Gastrocnemius medialis (tissue), 4 donors: ENCODE data around the gene KIRREL3. TPM values are rescaled to one million over a fixed set of nuclear protein-coding genes. Genes with fewer than 3 reads are reported as not detected.

Experiments used
- ATAC-seq, 2 donors: fragments of 150-250 bp; one replicate each; pipeline ENCODE4 v1.9.1; 2016
- DNase-seq, 2 donors: peaks; one replicate each; pipeline ENCODE4 v3.0.0-alpha.2; 2019
- H3K27ac ChIP-seq, 4 donors: fragments of 200-600 bp; sonication (generic); 1 replicate in 1 of 4; 2 replicates in 3 of 4; pipeline ENCODE4 v1.5.1; 2016 to 2018; ENCODE audit warnings: mild to moderate bottlenecking in 2 of 4, moderate library complexity in 1 of 4
- H3K27me3 ChIP-seq, 3 donors: fragments of 200-600 bp; sonication (generic) in 2 of 3; 1 replicate in 1 of 3; 2 replicates in 2 of 3; pipeline versions ENCODE4 v1.5.1 to v1.6.0; 2016 to 2019; ENCODE audit warnings: mild to moderate bottlenecking in 1 of 3, moderate library complexity in 1 of 3
- H3K36me3 ChIP-seq, 2 donors: fragments of 200-600 bp; sonication (generic) in 1 of 2; one replicate each; pipeline ENCODE4 v1.5.1; 2017 to 2018
- H3K4me1 ChIP-seq, 2 donors: fragments of 200-600 bp; sonication (generic) in 1 of 2; one replicate each; pipeline ENCODE4 v1.5.1; 2016 to 2017; ENCODE audit warnings: mild to moderate bottlenecking in 2 of 2
- H3K4me3 ChIP-seq, 4 donors: fragments of 200-600 bp; sonication (generic) in 3 of 4; 1 replicate in 1 of 4; 2 replicates in 3 of 4; pipeline ENCODE4 v1.5.1; 2016 to 2019; ENCODE audit warnings: mild to moderate bottlenecking in 2 of 4
- H3K9me3 ChIP-seq, 3 donors: fragments of 200-600 bp; sonication (generic) in 2 of 3; 1 replicate in 1 of 3; 2 replicates in 2 of 3; pipeline ENCODE4 v1.5.1; 2016 to 2019
- CTCF ChIP-seq, 5 experiments: fragments of 450-650 bp in 3 of 5; fragments of 200-600 bp in 2 of 5; sonication (generic) in 2 of 5; IDR thresholded peaks in 4 of 5; conservative IDR thresholded peaks in 1 of 5; 1 replicate in 4 of 5; 2 replicates in 1 of 5; pipeline ENCODE4 v1.5.1; 2016 to 2019; ENCODE audit warnings: antibody characterized with exemption in 5 of 5, mild to moderate bottlenecking in 3 of 5, moderate library complexity in 3 of 5
- POLR2A ChIP-seq, 2 donors: fragments of 450-650 bp; IDR thresholded peaks; one replicate each; pipeline ENCODE4 v1.6.1; 2017; ENCODE audit warnings: antibody characterized with exemption in 2 of 2, mild to moderate bottlenecking in 2 of 2, moderate library complexity in 2 of 2
- in situ Hi-C, 4 donors: fragments of 200-750 bp; cut with MboI; loops; one replicate each; pipeline versions ENCODE4 v1.15.0 to v1.8.0; 2017; ENCODE audit warnings: low sequenced_read_pairs in 4 of 4
- intact Hi-C: fragments of 100-400 bp; cut with DNase I; formaldehyde crosslinking; loops from one replicate; pipeline ENCODE4 v1.15.1; 2023; ENCODE audit warnings: low total_unique reads
- total RNA-seq, 4 donors: library from RNA; depleted of rRNA; stranded (reverse); fragments of >200 nt; gene quantifications; one replicate each; pipeline versions ENCODE4 v1.1.0 to v1.2.3, GENCODE V29; 2016

Gene KIRREL3
- total RNA-seq, 4 donors from 2014 or later = 0.10 TPM; not detected in 3

GRCh38 chr11:126421271-126421671 lies 579.3 kb downstream of the KIRREL3 start:
- TF ChIP-seq CTCF (IDR thresholded peaks at IDR 0.05 in 4 of 5, conservative IDR thresholded peaks at IDR 0.05 in 1 of 5) (no peak), POLR2A (IDR thresholded peaks at IDR 0.05) (no peak)
- ATAC-seq (no peak), DNase-seq (no peak)
- H3K4me1 ChIP-seq = peaks cover 5 to 14% of the 10 kb centered on the region in 2 donors
- H3K4me3 ChIP-seq = no peak overlapping the region
- intact Hi-C loops = no loop called here
- H3K36me3 ChIP-seq = no peaks in the 10 kb centered on the region
- H3K9me3 ChIP-seq = no peaks in the 10 kb centered on the region
- H3K27ac ChIP-seq = no peak overlapping the region
- no peaks in the 10 kb centered on the region for H3K27me3 ChIP-seq
- in situ Hi-C loops = no loop called here

- DNase-seq (no peak), ATAC-seq (no peak)
- H3K4me1 ChIP-seq = peaks cover 5 to 19% of the 10 kb centered on the region in 2 donors
- TF ChIP-seq POLR2A (IDR thresholded peaks at IDR 0.05) (no peak), CTCF (IDR thresholded peaks at IDR 0.05 in 4 of 5, conservative IDR thresholded peaks at IDR 0.05 in 1 of 5) (no peak)
- intact Hi-C loops (no loop called here), in situ Hi-C loops (no loop called here)
- H3K27me3 ChIP-seq = no peaks in the 10 kb centered on the region
- no peaks in the 10 kb centered on the region for H3K36me3 ChIP-seq
- no peaks in the 10 kb centered on the region for H3K9me3 ChIP-seq
- H3K27ac ChIP-seq = no peak overlapping the region
- no peak overlapping the region for H3K4me3 ChIP-seq
Observed at GRCh38 chr11:126420698-126421256, 579.8 kb downstream of the KIRREL3 start.

GRCh38 chr11:126419801-126420697 lies 580.5 kb downstream of the KIRREL3 start:
- Histone ChIP-seq H3K27me3 (no peaks in the 10 kb centered on the region), H3K9me3 (no peaks in the 10 kb centered on the region), H3K4me3 (no peak overlapping the region), H3K36me3 (no peaks in the 10 kb centered on the region), H3K4me1 (peaks cover 5 to 26% of the 10 kb centered on the region in 2 donors), H3K27ac (peak overlapping the region in 1 of 4 donors; percentile 46)
- TF ChIP-seq POLR2A (IDR thresholded peaks at IDR 0.05) = no peak
- TF ChIP-seq CTCF (IDR thresholded peaks at IDR 0.05 in 4 of 5, conservative IDR thresholded peaks at IDR 0.05 in 1 of 5) = no peak
- DNase-seq (no peak), ATAC-seq (no peak)
- intact Hi-C loops (no loop called here), in situ Hi-C loops (no loop called here)

- Histone ChIP-seq H3K36me3 (no peaks in the 10 kb centered on the region), H3K4me1 (peaks cover 5 to 30% of the 10 kb centered on the region in 2 donors), H3K4me3 (no peak overlapping the region), H3K27me3 (no peaks in the 10 kb centered on the region), H3K9me3 (no peaks in the 10 kb centered on the region), H3K27ac (no peak overlapping the region)
- in situ Hi-C loops = no loop called here
- no peak for ATAC-seq
- intact Hi-C loops = no loop called here
- no peak for TF ChIP-seq POLR2A (IDR thresholded peaks at IDR 0.05)
- no peak for TF ChIP-seq CTCF (IDR thresholded peaks at IDR 0.05 in 4 of 5, conservative IDR thresholded peaks at IDR 0.05 in 1 of 5)
- no peak for DNase-seq
Observed at GRCh38 chr11:126418887-126419286, 581.7 kb downstream of the KIRREL3 start.
